C4-2B (cell line): Measurements from ENCODE around the gene TMEM79.

ENCODE experiments used
- H3K27ac ChIP-seq: fragments of 450-650 bp; 2 replicates; pipeline ENCODE4 v1.5.1; 2017
- CTCF ChIP-seq: fragments of 450-650 bp; conservative IDR thresholded peaks from 2 replicates; pipeline ENCODE4 v1.5.1; 2017; ENCODE audit warnings: mild to moderate bottlenecking
- ZFX ChIP-seq: fragments of 450-650 bp; IDR thresholded peaks from 2 replicates; pipeline ENCODE4 v1.6.1; 2017

TMEM79 gene

DNA sequence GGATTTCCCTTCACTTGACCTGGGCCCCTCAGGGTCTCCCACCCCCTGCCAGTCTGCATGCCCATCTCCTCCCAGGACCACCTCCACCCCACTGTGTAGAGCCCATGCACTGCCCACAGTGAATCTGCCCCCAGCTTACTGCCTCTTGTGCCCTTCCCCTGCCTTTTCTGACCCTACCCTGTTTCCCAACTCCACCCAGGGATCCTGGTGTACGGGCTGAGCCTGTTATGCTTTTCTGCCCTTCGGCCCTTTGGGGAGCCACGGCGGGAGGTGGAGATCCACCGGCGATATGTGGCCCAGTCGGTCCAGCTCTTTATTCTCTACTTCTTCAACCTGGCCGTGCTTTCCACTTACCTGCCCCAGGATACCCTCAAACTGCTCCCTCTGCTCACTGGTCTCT lies 1.9 kb downstream of the TMEM79 start:
- TF ChIP-seq ZFX (no peak), CTCF (no peak)
- H3K27ac ChIP-seq = no peak overlapping the region

GRCh38 chr1:156289857-156290256 lies 5.7 kb downstream of the TMEM79 start:
- peak overlapping the region; percentile 13 for H3K27ac ChIP-seq
- TF ChIP-seq CTCF (no peak), ZFX (no peak)

DNA sequence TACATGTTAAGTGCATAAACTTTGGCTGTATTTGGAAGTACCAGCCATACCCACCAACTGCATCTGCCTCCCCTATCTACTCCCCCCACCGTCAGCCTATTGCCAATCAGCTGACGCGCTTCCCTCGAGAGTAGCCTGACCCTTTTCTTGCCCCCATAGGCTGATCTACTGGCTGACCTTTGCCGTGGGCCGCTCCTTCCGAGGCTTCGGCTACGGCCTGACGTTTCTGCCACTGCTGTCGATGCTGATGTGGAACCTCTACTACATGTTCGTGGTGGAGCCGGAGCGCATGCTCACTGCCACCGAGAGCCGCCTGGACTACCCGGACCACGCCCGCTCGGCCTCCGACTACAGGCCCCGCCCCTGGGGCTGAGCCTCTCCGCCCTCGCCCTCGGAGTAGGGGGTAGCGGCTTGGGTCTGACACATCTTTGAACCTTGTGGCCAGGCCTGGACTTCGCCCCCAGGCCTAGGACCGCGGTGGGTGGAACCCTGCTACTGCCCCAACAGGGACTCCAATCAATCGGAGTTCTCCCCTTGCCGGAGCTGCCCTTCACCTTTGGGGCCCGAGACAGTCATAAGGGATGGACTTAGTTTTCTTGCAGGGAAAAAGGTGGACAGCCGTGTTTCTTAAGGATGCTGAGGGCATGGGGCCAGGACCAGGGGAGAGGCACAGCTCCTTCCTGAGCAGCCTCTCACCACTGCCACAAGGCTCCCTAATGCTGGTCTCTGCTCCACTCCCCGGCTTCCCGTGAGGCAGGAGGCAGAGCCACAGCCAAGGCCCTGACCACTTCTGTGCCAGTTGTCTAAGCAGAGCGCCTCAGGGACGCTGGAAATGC lies 7.3 kb downstream of the TMEM79 start:
- peak overlapping the region; percentile 37; the same call in 1 of the 2 replicates for H3K27ac ChIP-seq
- TF ChIP-seq ZFX (no peak), CTCF (no peak)

DNA sequence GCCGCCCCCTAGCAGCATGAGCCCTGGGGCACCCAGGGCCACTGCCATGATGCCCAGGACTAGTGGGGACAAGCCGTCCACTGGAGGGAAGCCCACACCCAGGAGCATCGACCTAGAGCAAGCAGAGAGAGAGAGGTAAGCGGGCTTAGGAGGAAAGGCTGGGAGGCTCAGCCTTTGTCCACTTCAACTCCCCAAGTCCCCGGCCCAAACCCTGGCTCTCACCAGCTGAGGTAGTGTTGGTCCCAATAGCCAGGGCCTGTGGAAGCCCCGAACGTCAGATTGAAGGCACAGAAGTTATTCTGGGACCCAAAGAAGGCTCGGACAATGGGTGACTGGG lies 8.9 kb downstream of the TMEM79 start:
- TF ChIP-seq ZFX (no peak), CTCF (no peak)
- no peak overlapping the region for H3K27ac ChIP-seq

GRCh38 chr1:156293895-156294294 lies 9.8 kb downstream of the TMEM79 start:
- TF ChIP-seq CTCF (no peak), ZFX (no peak)
- no peak overlapping the region for H3K27ac ChIP-seq

- TF ChIP-seq CTCF (no peak), ZFX (no peak)
- H3K27ac ChIP-seq = peak within 1 kb of the TSS; percentile 72
Measured at GRCh38 chr1:156295391-156295947, 11.3 kb downstream of the TMEM79 start, which contains the start of gene GLMP. TSS of gene GLMP (minus strand) at chr1:156295679. CDS start at chr1:156295645, 34 bp downstream.

GRCh38 chr1:156298852-156299357 lies 14.8 kb downstream of the TMEM79 start, which contains the start of gene VHLL:
TSS of gene VHLL (minus strand) at chr1:156299307. CDS start at chr1:156299189, 118 bp downstream.
- TF ChIP-seq CTCF (no peak), ZFX (no peak)
- H3K27ac ChIP-seq = no peak within 1 kb of the TSS
